Breast epithelium (tissue), 3 donors: ENCODE results near the gene GPR75.

ENCODE experiments used
- POLR2A ChIP-seq: fragments of 450-650 bp; IDR thresholded peaks from one replicate; pipeline ENCODE4 v1.6.1; 2016; ENCODE audit warnings: antibody characterized with exemption, mild to moderate bottlenecking, moderate library complexity
- POLR2AphosphoS5 ChIP-seq, 3 donors: sonication (generic); formaldehyde crosslinking; IDR thresholded peaks; one replicate each; pipeline ENCODE4 v1.6.1; 2017; ENCODE audit warnings: antibody characterized with exemption in 3 of 3
- TF ChIP-seq, protein P1 (sequence below), 3 donors: fragments of 450-650 bp; IDR thresholded peaks; one replicate each; pipeline ENCODE4 v1.5.1; 2016 to 2017; ENCODE audit warnings: antibody characterized with exemption in 3 of 3, mild to moderate bottlenecking in 3 of 3, moderate library complexity in 3 of 3

DNA sequence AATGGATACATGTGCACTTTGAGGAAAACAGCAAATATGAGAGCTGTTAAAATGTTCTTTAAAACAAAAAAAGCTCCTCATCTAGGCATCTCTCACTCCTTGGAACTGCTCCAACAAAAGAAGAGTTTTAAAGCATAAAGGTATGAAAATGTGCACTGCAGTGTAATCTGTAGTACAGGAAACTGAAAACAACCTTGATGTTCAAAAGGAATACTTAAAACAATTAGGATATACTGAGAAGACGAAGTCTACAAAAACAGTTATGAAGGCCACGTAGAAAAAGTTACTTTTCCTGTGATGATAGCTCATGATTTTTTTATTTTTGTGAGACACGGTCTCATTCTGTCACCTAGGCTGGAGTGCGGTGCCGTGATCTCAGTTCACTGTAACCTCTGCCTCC, 2.1 kb upstream of the GPR75 start:
- TF ChIP-seq, protein P1, sequence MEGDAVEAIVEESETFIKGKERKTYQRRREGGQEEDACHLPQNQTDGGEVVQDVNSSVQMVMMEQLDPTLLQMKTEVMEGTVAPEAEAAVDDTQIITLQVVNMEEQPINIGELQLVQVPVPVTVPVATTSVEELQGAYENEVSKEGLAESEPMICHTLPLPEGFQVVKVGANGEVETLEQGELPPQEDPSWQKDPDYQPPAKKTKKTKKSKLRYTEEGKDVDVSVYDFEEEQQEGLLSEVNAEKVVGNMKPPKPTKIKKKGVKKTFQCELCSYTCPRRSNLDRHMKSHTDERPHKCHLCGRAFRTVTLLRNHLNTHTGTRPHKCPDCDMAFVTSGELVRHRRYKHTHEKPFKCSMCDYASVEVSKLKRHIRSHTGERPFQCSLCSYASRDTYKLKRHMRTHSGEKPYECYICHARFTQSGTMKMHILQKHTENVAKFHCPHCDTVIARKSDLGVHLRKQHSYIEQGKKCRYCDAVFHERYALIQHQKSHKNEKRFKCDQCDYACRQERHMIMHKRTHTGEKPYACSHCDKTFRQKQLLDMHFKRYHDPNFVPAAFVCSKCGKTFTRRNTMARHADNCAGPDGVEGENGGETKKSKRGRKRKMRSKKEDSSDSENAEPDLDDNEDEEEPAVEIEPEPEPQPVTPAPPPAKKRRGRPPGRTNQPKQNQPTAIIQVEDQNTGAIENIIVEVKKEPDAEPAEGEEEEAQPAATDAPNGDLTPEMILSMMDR (IDR thresholded peaks at IDR 0.05), result no peak
- no peak for TF ChIP-seq POLR2A
- no peak for TF ChIP-seq POLR2AphosphoS5 (IDR thresholded peaks at IDR 0.05)
